ENCODE measurements around the gene MRPS9. TPM values are rescaled to one million over a fixed set of nuclear protein-coding genes. Genes with fewer than 3 reads are reported as not detected.

The MRPS9 gene
- total RNA-seq, 1 donor from 2014 or later: 18.7 TPM

GRCh38 chr2:105102001-105102400, 64.1 kb downstream of the MRPS9 start:
- H3K9me3 ChIP-seq: no peaks in the 10 kb centered on the region
- no peaks in the 10 kb centered on the region for H3K27me3 ChIP-seq
- intact Hi-C loops (cut with DNase I): no loop called here
- no peaks in the 10 kb centered on the region for H3K4me1 ChIP-seq
- H3K27ac ChIP-seq: no peak overlapping the region
- no peak overlapping the region for H3K4me3 ChIP-seq
- no peak for TF ChIP-seq CTCF (IDR thresholded peaks at IDR 0.05)
- peaks cover 26 to 42% of the 10 kb centered on the region in 2 donors for H3K36me3 ChIP-seq
- DNase-seq (ENCODE audit: low spot score in 2 of 2): no peak

DNA sequence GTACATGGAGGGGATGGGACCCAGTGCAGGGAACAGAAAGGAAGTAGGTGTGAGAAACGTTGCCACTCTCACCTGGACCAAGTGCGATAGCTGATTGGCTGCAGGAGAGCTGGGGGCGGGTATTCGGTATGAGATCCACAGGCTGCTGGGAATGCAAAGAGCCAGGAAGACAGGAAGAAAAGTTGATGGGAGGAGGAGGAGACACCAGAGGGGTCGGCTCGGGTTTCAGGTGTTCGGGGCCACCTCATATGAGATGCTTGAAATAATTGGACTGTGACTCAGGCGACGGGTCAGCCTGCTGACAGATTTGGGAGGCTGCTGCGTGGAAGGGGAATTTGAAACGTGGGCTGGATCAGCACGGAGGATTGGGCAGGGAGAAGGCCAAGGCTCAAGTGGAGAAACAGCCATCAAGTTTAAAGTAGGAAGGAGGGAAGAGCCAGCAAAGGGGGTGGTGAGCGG, 65.1 kb downstream of the MRPS9 start:
- Histone ChIP-seq H3K4me3 (no peak overlapping the region), H3K9me3 (no peaks in the 10 kb centered on the region), H3K36me3 (peaks cover 19 to 32% of the 10 kb centered on the region in 2 donors), H3K4me1 (no peaks in the 10 kb centered on the region), H3K27ac (no peak overlapping the region), H3K27me3 (no peaks in the 10 kb centered on the region)
- TF ChIP-seq CTCF (IDR thresholded peaks at IDR 0.05): no peak
- no peak for DNase-seq (ENCODE audit: low spot score in 2 of 2)
- intact Hi-C loops (cut with DNase I): no loop called here

- Histone ChIP-seq H3K9me3 (no peaks in the 10 kb centered on the region), H3K27ac (no peak overlapping the region), H3K4me3 (no peak overlapping the region), H3K4me1 (no peaks in the 10 kb centered on the region), H3K36me3 (peaks cover 14 to 27% of the 10 kb centered on the region in 2 donors), H3K27me3 (no peaks in the 10 kb centered on the region)
- intact Hi-C loops (cut with DNase I): no loop called here
- no peak for TF ChIP-seq CTCF (IDR thresholded peaks at IDR 0.05)
- no peak for DNase-seq (ENCODE audit: low spot score in 2 of 2)
Measured at GRCh38 chr2:105103481-105103880, 65.6 kb downstream of the MRPS9 start.

- H3K9me3 ChIP-seq: no peaks in the 10 kb centered on the region
- DNase-seq (ENCODE audit: low spot score in 2 of 2): no peak
- H3K27me3 ChIP-seq: no peaks in the 10 kb centered on the region
- no peak overlapping the region for H3K4me3 ChIP-seq
- intact Hi-C loops (cut with DNase I): no loop called here
- H3K36me3 ChIP-seq: peaks cover 12 to 20% of the 10 kb centered on the region in 2 donors
- H3K27ac ChIP-seq: no peak overlapping the region
- no peaks in the 10 kb centered on the region for H3K4me1 ChIP-seq
- no peak for TF ChIP-seq CTCF (IDR thresholded peaks at IDR 0.05)
Measured at GRCh38 chr2:105104208-105104731, 66.4 kb downstream of the MRPS9 start.

GRCh38 chr2:105110295-105110829, 72.5 kb downstream of the MRPS9 start:
- Histone ChIP-seq H3K9me3 (no peaks in the 10 kb centered on the region), H3K27me3 (no peaks in the 10 kb centered on the region), H3K27ac (no peak overlapping the region), H3K4me3 (no peak overlapping the region), H3K4me1 (no peaks in the 10 kb centered on the region), H3K36me3 (no peaks in the 10 kb centered on the region)
- DNase-seq (ENCODE audit: low spot score in 2 of 2): no peak
- TF ChIP-seq CTCF (IDR thresholded peaks at IDR 0.05): no peak
- intact Hi-C loops (cut with DNase I): no loop called here

Data from ascending aorta (tissue), 2 donors.